NOMO-1 (cell line): ENCODE measurements around the gene ALK.

Experiments used
- DNase-seq, 2 experiments: peaks; one replicate each; lab custom pipeline; 2025; ENCODE audit not compliant: unreplicated experiment in 2 of 2; lab: John Stamatoyannopoulos, UW

ALK gene

GRCh38 chr2:29426354-29426753 is 495.0 kb downstream of the ALK start:
- no peak for DNase-seq

- DNase-seq = no peak
These were observed 495.5 kb downstream of the ALK start for GRCh38 chr2:29425866-29426265.

GRCh38 chr2:29423061-29423666 is 498.2 kb downstream of the ALK start:
- peak; percentile 17 to 22 for DNase-seq

- DNase-seq = no peak
These were observed 500.2 kb downstream of the ALK start for GRCh38 chr2:29420999-29421782.

GRCh38 chr2:29420464-29420863 is 500.9 kb downstream of the ALK start:
- DNase-seq = no peak

- no peak for DNase-seq
These were observed 503.8 kb downstream of the ALK start for GRCh38 chr2:29417630-29418029.

GRCh38 chr2:29412197-29412925 is 509.0 kb downstream of the ALK start:
- DNase-seq = no peak

GRCh38 chr2:29405707-29406106 is 515.7 kb downstream of the ALK start:
- no peak for DNase-seq

GRCh38 chr2:29405266-29405665 is 516.1 kb downstream of the ALK start:
- no peak for DNase-seq

- DNase-seq = no peak
These were observed 519.4 kb downstream of the ALK start for GRCh38 chr2:29401994-29402393.

GRCh38 chr2:29400930-29401653 is 520.3 kb downstream of the ALK start:
- no peak for DNase-seq

GRCh38 chr2:29398384-29399237 is 522.8 kb downstream of the ALK start:
- DNase-seq = no peak

GRCh38 chr2:29397713-29398112 is 523.7 kb downstream of the ALK start:
- DNase-seq = no peak

- no peak for DNase-seq
These were observed 524.3 kb downstream of the ALK start for GRCh38 chr2:29397039-29397438.

GRCh38 chr2:29394981-29395350 is 526.4 kb downstream of the ALK start:
- no peak for DNase-seq

GRCh38 chr2:29394311-29394980 is 526.9 kb downstream of the ALK start:
- DNase-seq = no peak

GRCh38 chr2:29393676-29394075 is 527.7 kb downstream of the ALK start:
- no peak for DNase-seq

GRCh38 chr2:29392774-29393173 is 528.6 kb downstream of the ALK start:
- DNase-seq = no peak

- DNase-seq = no peak
These were observed 531.2 kb downstream of the ALK start for GRCh38 chr2:29390136-29390535.

- no peak for DNase-seq
These were observed 531.7 kb downstream of the ALK start for GRCh38 chr2:29389686-29390085.
